ENCODE measurements around the gene PDE4D. TPM values are rescaled to one million over a fixed set of nuclear protein-coding genes. Genes with fewer than 3 reads are reported as not detected.

Gene PDE4D
- total and polyA plus RNA-seq, 2 experiments from 2014 or later: 4.3 to 9.7 TPM

- Histone ChIP-seq H3K36me3 (ENCODE audit: low read depth) (no peaks in the 10 kb centered on the region), H3K4me1 (ENCODE audit: insufficient read depth) (peaks cover 10% of the 10 kb centered on the region; the same call in 1 of the 2 replicates), H3K9ac (no peak overlapping the region), H3K79me2 (ENCODE audit: insufficient read depth) (no peaks in the 10 kb centered on the region), H3K27ac (no peak overlapping the region), H4K20me1 (ENCODE audit: insufficient read depth) (no peaks in the 10 kb centered on the region), H3F3A (ENCODE audit: insufficient read depth) (no peaks in the 10 kb centered on the region), H2AFZ (no peak overlapping the region), H3K4me3 (no peak overlapping the region), H3K27me3 (replicated peaks; ENCODE audit: insufficient read depth) (no peaks in the 10 kb centered on the region), H3K9me3 (ENCODE audit: low read depth) (no peaks in the 10 kb centered on the region), H3K9me2 (ENCODE audit: insufficient read depth) (no peaks in the 10 kb centered on the region), H3K4me2 (ENCODE audit: unreplicated experiment) (no peak overlapping the region)
- TF ChIP-seq EZH2 (IDR thresholded peaks at IDR 0.05; ENCODE audit: insufficient read depth, poor library complexity, severe bottlenecking): no peak
- no peak for TF ChIP-seq EZH2phosphoT487 (IDR thresholded peaks at IDR 0.05; ENCODE audit: insufficient read depth, low read depth)
- in situ Hi-C loops (cut with MboI): no loop called here
- DNase-seq: no peak
These were observed 310.8 kb downstream of the PDE4D start for GRCh38 chr5:59582746-59583145.

- in situ Hi-C loops (cut with MboI): no loop called here
- H3K9me2 ChIP-seq (ENCODE audit: insufficient read depth): no peaks in the 10 kb centered on the region
- no peak overlapping the region for H3K9ac ChIP-seq
- H3K9me3 ChIP-seq (ENCODE audit: low read depth): no peaks in the 10 kb centered on the region
- H3K36me3 ChIP-seq (ENCODE audit: low read depth): no peaks in the 10 kb centered on the region
- no peak overlapping the region for H3K4me2 ChIP-seq (ENCODE audit: unreplicated experiment)
- H4K20me1 ChIP-seq (ENCODE audit: insufficient read depth): no peaks in the 10 kb centered on the region
- no peaks in the 10 kb centered on the region for H3F3A ChIP-seq (ENCODE audit: insufficient read depth)
- H3K4me3 ChIP-seq: no peak overlapping the region
- DNase-seq: no peak
- H3K27ac ChIP-seq: no peak overlapping the region
- H3K79me2 ChIP-seq (ENCODE audit: insufficient read depth): no peaks in the 10 kb centered on the region
- no peaks in the 10 kb centered on the region for H3K4me1 ChIP-seq (ENCODE audit: insufficient read depth)
- TF ChIP-seq EZH2 (IDR thresholded peaks at IDR 0.05; ENCODE audit: insufficient read depth, poor library complexity, severe bottlenecking): no peak
- no peak for TF ChIP-seq EZH2phosphoT487 (IDR thresholded peaks at IDR 0.05; ENCODE audit: insufficient read depth, low read depth)
- 95 to 96% methylated on average over 1 of the region's 1 CpG for WGBS, 2 experiments (ENCODE audit: low coverage in 1 of 2, low lambda C conversion rate in 2 of 2, missing lambda C conversion rate in 2 of 2)
- H3K27me3 ChIP-seq (replicated peaks; ENCODE audit: insufficient read depth): no peaks in the 10 kb centered on the region
- H2AFZ ChIP-seq: no peak overlapping the region
These were observed 313.7 kb downstream of the PDE4D start for GRCh38 chr5:59579824-59580167.

- no peaks in the 10 kb centered on the region for H3K9me2 ChIP-seq (ENCODE audit: insufficient read depth)
- no peak for DNase-seq
- H2AFZ ChIP-seq: no peak overlapping the region
- H3K27me3 ChIP-seq (replicated peaks; ENCODE audit: insufficient read depth): no peaks in the 10 kb centered on the region
- no peaks in the 10 kb centered on the region for H3K36me3 ChIP-seq (ENCODE audit: low read depth)
- H4K20me1 ChIP-seq (ENCODE audit: insufficient read depth): no peaks in the 10 kb centered on the region
- no peak overlapping the region for H3K27ac ChIP-seq
- no peak overlapping the region for H3K9ac ChIP-seq
- 93 to 100% methylated on average over 2 of the region's 2 CpGs for WGBS, 2 experiments (ENCODE audit: low coverage in 1 of 2, low lambda C conversion rate in 2 of 2, missing lambda C conversion rate in 2 of 2)
- in situ Hi-C loops (cut with MboI): no loop called here
- no peaks in the 10 kb centered on the region for H3K4me1 ChIP-seq (ENCODE audit: insufficient read depth)
- no peak overlapping the region for H3K4me3 ChIP-seq
- no peaks in the 10 kb centered on the region for H3F3A ChIP-seq (ENCODE audit: insufficient read depth)
- no peaks in the 10 kb centered on the region for H3K79me2 ChIP-seq (ENCODE audit: insufficient read depth)
- H3K9me3 ChIP-seq (ENCODE audit: low read depth): no peaks in the 10 kb centered on the region
- H3K4me2 ChIP-seq (ENCODE audit: unreplicated experiment): no peak overlapping the region
- no peak for TF ChIP-seq EZH2phosphoT487 (IDR thresholded peaks at IDR 0.05; ENCODE audit: insufficient read depth, low read depth)
- TF ChIP-seq EZH2 (IDR thresholded peaks at IDR 0.05; ENCODE audit: insufficient read depth, poor library complexity, severe bottlenecking): no peak
These were observed 314.3 kb downstream of the PDE4D start for GRCh38 chr5:59579101-59579823.

GRCh38 chr5:59577485-59577884 is 316.0 kb downstream of the PDE4D start:
- Histone ChIP-seq H3K9me3 (ENCODE audit: low read depth) (no peaks in the 10 kb centered on the region), H3K4me1 (ENCODE audit: insufficient read depth) (no peaks in the 10 kb centered on the region), H3F3A (ENCODE audit: insufficient read depth) (no peaks in the 10 kb centered on the region), H3K36me3 (ENCODE audit: low read depth) (no peaks in the 10 kb centered on the region), H2AFZ (no peak overlapping the region), H3K9me2 (ENCODE audit: insufficient read depth) (no peaks in the 10 kb centered on the region), H3K9ac (no peak overlapping the region), H4K20me1 (ENCODE audit: insufficient read depth) (no peaks in the 10 kb centered on the region), H3K4me2 (ENCODE audit: unreplicated experiment) (no peak overlapping the region), H3K27me3 (replicated peaks; ENCODE audit: insufficient read depth) (no peaks in the 10 kb centered on the region), H3K79me2 (ENCODE audit: insufficient read depth) (no peaks in the 10 kb centered on the region), H3K4me3 (no peak overlapping the region), H3K27ac (no peak overlapping the region)
- TF ChIP-seq EZH2phosphoT487 (IDR thresholded peaks at IDR 0.05; ENCODE audit: insufficient read depth, low read depth) (no peak), EZH2 (IDR thresholded peaks at IDR 0.05; ENCODE audit: insufficient read depth, poor library complexity, severe bottlenecking) (no peak)
- 92 to 100% methylated on average over 1 of the region's 1 CpG for WGBS, 2 experiments (ENCODE audit: low coverage in 1 of 2, low lambda C conversion rate in 2 of 2, missing lambda C conversion rate in 2 of 2)
- DNase-seq: no peak
- in situ Hi-C loops (cut with MboI): no loop called here

Measured in GM23248 (cell line).